Measurements from ENCODE around the gene GIMAP4.

GRCh38 chr7:150566572-150566971 lies 618 bp upstream of the GIMAP4 start:
- TF ChIP-seq CTCF (conservative IDR thresholded peaks at IDR 0.05 in 1 of 2, IDR thresholded peaks at IDR 0.05 in 1 of 2; ENCODE audit: extremely low read depth in 1 of 2, insufficient read depth in 1 of 2, low read depth in 1 of 2, low read length in 2 of 2) (no peak), EZH2 (IDR thresholded peaks at IDR 0.05; ENCODE audit: borderline replicate concordance, low read length) (no peak)

Data from mammary epithelial cell (primary cell).